Measurements from ENCODE around the gene USP7.

Gene USP7

DNA sequence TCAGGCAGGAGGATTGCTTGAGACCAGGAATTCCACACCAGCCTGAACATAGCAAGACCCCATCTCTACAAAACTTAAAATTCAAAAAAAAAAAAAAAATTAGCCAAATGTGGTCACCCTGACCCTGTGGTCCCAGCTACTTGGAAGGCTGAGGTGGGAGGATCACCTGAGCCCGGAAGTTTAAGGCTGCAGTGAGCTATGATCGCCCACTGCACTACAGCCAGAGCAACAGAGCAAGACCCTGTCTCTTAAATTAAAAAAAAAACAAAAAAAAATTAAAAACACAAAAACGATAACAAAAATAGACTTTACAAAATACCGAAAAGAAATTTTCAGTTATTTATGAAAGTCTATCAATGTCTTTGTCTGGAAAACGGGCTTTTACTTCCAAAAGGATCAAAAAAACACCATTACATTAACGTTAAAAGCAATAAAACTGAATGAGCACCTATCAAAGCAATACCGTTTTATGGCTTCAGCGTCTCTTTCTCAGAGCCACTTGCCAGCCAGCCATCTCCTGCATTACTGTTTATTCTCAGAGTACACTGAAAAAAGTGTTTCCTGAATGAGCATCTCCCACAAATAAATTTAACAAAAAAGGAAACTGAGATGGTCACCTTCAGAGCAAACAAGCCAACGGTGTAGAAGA is 6.1 kb downstream of the USP7 start:
- no peak for DNase-seq (ENCODE audit: insufficient read length, low spot score)
- TF ChIP-seq, protein P1, sequence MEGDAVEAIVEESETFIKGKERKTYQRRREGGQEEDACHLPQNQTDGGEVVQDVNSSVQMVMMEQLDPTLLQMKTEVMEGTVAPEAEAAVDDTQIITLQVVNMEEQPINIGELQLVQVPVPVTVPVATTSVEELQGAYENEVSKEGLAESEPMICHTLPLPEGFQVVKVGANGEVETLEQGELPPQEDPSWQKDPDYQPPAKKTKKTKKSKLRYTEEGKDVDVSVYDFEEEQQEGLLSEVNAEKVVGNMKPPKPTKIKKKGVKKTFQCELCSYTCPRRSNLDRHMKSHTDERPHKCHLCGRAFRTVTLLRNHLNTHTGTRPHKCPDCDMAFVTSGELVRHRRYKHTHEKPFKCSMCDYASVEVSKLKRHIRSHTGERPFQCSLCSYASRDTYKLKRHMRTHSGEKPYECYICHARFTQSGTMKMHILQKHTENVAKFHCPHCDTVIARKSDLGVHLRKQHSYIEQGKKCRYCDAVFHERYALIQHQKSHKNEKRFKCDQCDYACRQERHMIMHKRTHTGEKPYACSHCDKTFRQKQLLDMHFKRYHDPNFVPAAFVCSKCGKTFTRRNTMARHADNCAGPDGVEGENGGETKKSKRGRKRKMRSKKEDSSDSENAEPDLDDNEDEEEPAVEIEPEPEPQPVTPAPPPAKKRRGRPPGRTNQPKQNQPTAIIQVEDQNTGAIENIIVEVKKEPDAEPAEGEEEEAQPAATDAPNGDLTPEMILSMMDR (IDR thresholded peaks at IDR 0.05; ENCODE audit: insufficient read depth, missing control alignments), result no peak
- no peak for FAIRE-seq

DNA sequence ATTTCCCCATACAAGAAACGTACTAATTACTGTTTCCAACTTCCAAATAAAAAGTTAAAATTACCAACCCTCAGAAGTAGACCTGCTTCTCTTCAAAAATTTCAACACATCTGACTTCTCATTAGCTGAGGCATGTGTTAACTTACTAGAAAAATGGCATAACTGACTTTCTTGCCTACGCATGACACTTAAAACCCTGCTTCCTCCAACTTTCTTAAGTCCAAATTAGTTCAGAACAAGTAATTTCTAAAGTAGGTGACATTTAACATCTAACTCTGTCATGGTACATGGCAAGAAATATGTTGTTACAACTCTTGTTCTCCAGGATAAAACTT is 6.7 kb downstream of the USP7 start:
- DNase-seq (ENCODE audit: insufficient read length, low spot score), result no peak
- FAIRE-seq, result no peak
- TF ChIP-seq, protein P1 (IDR thresholded peaks at IDR 0.05; ENCODE audit: insufficient read depth, missing control alignments), result no peak

DNA sequence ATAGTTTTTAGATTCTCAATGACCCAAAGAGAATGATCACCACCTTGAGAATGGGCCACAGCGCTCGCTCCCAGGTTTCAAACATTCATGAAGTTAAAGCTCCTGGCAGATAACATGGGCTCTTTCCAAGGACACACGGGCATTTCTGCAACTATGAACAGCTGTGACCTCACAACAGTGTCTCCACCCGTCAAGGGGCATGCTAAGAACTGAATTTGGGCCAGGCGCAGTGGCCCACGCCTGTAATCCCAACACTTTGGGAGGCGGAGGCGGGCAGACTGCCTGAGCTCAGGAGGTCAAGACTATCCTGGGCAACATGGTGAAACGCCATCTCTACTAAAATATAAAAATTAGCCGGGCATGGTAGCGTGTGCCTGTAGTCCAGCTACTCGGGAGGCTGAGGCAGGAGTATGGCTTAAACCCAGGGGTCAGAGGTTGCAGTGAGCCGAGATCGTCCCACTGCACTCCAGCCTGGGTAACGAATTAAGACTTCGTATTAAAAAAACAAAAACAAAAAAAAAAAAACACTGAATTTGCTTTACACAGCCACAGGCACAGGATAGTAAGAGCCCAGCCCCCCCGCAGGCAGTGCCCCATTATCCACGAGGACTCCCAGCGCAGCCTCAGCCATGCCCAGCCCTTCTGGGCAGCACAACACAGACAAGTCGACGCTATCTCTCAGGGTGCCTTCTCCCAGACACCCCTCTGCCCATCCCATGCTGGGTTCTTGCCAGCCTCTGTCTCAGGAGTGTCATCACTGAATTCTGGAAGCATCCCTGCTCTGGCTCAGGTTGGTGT is 7.2 kb downstream of the USP7 start:
- FAIRE-seq (no peak), DNase-seq (ENCODE audit: insufficient read length, low spot score) (no peak)
- TF ChIP-seq, protein P1 (IDR thresholded peaks at IDR 0.05; ENCODE audit: insufficient read depth, missing control alignments), result no peak

DNA sequence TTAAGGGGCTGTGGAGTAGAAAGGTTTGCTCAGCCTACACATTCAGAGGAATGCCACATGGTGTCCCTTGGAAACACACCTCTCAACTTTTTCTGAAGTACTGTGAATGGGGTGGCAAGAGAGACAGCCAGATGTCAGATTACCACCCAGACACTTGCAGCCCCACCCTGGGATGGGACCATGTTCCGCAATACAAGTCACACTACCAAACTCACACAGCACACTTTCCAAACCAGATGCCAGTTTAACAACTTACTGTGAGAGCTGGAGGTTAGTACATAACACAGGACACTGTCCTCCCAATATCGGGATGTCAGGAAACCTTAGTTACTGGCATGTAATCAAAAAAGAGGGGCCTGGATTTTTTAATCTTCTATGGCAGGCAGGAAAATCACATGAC is 7.9 kb downstream of the USP7 start:
- no peak for DNase-seq (ENCODE audit: insufficient read length, low spot score)
- TF ChIP-seq, protein P1 (IDR thresholded peaks at IDR 0.05; ENCODE audit: insufficient read depth, missing control alignments), result no peak
- no peak for FAIRE-seq

DNA sequence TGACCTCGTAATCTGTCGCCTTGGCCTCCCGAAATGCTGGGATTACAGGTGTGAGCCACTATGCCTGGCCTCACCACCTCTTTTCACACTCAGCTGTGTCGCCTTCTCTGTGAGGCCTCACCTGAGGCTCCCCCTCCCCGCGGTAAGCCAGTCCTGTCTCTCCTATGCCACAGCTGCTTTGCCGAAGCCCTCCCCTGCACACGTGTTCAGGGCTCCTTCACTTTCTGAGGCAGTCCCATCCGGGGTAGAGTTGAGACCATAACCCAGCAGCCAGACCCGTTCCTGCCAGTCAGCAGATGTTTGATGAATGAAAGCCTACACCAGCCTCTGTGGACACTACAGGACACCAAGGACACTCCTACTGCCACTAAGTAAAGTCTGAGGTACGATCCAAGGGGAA is 10.6 kb downstream of the USP7 start:
- no peak for DNase-seq (ENCODE audit: insufficient read length, low spot score)
- no peak for FAIRE-seq
- TF ChIP-seq, protein P1 (IDR thresholded peaks at IDR 0.05; ENCODE audit: insufficient read depth, missing control alignments), result no peak

DNA sequence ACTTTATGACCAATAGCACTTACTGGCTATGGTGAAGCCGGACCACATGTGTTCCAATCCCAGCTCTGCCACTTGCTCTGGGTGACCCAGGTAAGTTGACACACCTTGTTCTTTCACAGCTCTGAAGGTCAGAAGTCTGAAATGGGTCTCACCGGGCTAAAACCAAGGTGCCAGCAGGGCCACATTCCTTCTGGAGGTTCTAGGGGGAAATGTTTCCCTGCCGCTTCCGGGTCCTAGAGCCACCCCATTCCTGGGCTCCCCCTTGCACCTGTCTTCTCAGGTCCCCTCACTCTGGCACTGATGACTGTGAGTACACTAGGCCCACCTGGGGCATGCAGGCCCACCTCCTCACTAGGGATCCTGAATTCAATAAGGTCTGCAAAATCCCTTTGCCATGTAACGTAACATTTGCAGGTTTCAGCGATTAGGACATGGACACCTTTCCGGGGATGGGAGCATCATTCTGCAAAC is 11.4 kb downstream of the USP7 start:
- TF ChIP-seq, protein P1 (IDR thresholded peaks at IDR 0.05; ENCODE audit: insufficient read depth, missing control alignments), result no peak
- DNase-seq (ENCODE audit: insufficient read length, low spot score) (no peak), FAIRE-seq (no peak)

Measured in D721Med (cell line).